ENCODE results near the gene SIGLEC14. TPM values are rescaled to one million over a fixed set of nuclear protein-coding genes. Genes with fewer than 3 reads are reported as not detected.

SIGLEC14 gene
- total RNA-seq, 1 donor: not detected

DNA sequence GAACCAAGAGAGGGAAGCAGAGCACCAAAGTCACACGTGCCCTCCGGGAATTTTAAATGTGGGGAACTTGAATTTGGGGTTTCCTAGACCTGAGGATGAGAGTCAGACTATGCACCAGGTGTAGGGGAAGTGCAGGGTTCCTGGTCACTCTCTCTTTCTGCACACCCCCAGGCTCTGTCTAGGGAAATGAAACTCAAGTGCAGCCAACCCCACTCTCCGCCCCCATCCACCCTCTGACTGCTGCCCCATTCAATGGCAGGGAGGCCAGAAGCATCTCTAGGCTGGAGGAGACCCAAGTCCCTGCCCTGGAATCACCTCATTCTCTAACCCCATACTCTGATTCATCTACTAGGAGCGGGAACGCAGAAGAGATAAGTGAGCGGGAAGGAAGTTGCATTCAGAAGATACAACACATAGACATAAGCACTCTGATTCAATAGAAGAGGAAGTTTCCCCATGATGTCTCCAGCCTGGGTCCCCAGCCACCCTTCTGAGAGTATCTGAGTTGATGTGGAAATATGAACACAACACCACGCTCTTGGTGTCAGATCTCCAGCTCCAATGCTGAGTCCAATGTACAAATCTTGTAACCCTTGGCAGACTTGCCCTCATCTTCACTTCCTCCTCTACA lies 4.7 kb upstream of the SIGLEC14 start:
- no peak overlapping the region for H3K27ac ChIP-seq (ENCODE audit: low read depth, low read length)
- peaks cover 9% of the 10 kb centered on the region for H3K27me3 ChIP-seq (ENCODE audit: insufficient read depth, low read length)
- no peaks in the 10 kb centered on the region for H3K79me2 ChIP-seq (ENCODE audit: insufficient read depth, low read length)
- H4K20me1 ChIP-seq (ENCODE audit: insufficient read depth, low read length): no peaks in the 10 kb centered on the region
- H3K4me1 ChIP-seq (ENCODE audit: insufficient read depth, low read length): no peaks in the 10 kb centered on the region
- H3K9me3 ChIP-seq (ENCODE audit: low read depth, low read length): no peaks in the 10 kb centered on the region
- H3K36me3 ChIP-seq (ENCODE audit: insufficient read depth, low read length): no peaks in the 10 kb centered on the region
- H2AFZ ChIP-seq (ENCODE audit: low read length): no peak overlapping the region
- TF ChIP-seq, protein P1, sequence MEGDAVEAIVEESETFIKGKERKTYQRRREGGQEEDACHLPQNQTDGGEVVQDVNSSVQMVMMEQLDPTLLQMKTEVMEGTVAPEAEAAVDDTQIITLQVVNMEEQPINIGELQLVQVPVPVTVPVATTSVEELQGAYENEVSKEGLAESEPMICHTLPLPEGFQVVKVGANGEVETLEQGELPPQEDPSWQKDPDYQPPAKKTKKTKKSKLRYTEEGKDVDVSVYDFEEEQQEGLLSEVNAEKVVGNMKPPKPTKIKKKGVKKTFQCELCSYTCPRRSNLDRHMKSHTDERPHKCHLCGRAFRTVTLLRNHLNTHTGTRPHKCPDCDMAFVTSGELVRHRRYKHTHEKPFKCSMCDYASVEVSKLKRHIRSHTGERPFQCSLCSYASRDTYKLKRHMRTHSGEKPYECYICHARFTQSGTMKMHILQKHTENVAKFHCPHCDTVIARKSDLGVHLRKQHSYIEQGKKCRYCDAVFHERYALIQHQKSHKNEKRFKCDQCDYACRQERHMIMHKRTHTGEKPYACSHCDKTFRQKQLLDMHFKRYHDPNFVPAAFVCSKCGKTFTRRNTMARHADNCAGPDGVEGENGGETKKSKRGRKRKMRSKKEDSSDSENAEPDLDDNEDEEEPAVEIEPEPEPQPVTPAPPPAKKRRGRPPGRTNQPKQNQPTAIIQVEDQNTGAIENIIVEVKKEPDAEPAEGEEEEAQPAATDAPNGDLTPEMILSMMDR (IDR thresholded peaks at IDR 0.05; ENCODE audit: extremely low read depth, low read depth, low read length): no peak
- no peak overlapping the region for H3K4me3 ChIP-seq (ENCODE audit: insufficient read depth, low read length)
- H3K4me2 ChIP-seq (ENCODE audit: insufficient read depth, low read length): no peak overlapping the region
- DNase-seq (ENCODE audit: insufficient read length, low spot score, missing footprints): no peak

DNA sequence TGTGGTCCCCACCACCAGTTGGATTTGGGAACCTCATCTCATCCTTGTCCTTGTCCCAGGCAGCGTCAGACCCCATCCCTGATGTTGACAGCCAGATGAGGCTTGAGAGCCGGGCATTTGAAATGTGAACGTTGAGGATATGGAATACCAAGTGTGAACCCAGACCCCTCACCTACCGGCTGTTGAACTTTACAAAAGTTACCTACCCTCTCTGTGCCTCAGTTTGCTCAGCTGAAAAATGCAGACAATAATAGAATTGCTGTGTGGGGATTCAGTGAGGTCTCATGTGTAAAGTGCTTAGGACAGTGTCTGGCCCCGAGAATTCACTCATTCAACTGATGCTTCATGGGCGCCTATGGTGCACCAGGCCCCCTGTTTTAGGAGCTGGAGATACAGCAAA lies 693 bp upstream of the SIGLEC14 start:
- no peak overlapping the region for H2AFZ ChIP-seq (ENCODE audit: low read length)
- no peaks in the 10 kb centered on the region for H4K20me1 ChIP-seq (ENCODE audit: insufficient read depth, low read length)
- H3K27ac ChIP-seq (ENCODE audit: low read depth, low read length): no peak overlapping the region
- TF ChIP-seq, protein P1 (IDR thresholded peaks at IDR 0.05; ENCODE audit: extremely low read depth, low read depth, low read length): no peak
- no peak overlapping the region for H3K4me2 ChIP-seq (ENCODE audit: insufficient read depth, low read length)
- H3K36me3 ChIP-seq (ENCODE audit: insufficient read depth, low read length): no peaks in the 10 kb centered on the region
- no peaks in the 10 kb centered on the region for H3K4me1 ChIP-seq (ENCODE audit: insufficient read depth, low read length)
- no peak for DNase-seq (ENCODE audit: insufficient read length, low spot score, missing footprints)
- no peak overlapping the region for H3K4me3 ChIP-seq (ENCODE audit: insufficient read depth, low read length)
- H3K27me3 ChIP-seq (ENCODE audit: insufficient read depth, low read length): peaks cover 9% of the 10 kb centered on the region
- no peaks in the 10 kb centered on the region for H3K9me3 ChIP-seq (ENCODE audit: low read depth, low read length)
- no peaks in the 10 kb centered on the region for H3K79me2 ChIP-seq (ENCODE audit: insufficient read depth, low read length)

DNA sequence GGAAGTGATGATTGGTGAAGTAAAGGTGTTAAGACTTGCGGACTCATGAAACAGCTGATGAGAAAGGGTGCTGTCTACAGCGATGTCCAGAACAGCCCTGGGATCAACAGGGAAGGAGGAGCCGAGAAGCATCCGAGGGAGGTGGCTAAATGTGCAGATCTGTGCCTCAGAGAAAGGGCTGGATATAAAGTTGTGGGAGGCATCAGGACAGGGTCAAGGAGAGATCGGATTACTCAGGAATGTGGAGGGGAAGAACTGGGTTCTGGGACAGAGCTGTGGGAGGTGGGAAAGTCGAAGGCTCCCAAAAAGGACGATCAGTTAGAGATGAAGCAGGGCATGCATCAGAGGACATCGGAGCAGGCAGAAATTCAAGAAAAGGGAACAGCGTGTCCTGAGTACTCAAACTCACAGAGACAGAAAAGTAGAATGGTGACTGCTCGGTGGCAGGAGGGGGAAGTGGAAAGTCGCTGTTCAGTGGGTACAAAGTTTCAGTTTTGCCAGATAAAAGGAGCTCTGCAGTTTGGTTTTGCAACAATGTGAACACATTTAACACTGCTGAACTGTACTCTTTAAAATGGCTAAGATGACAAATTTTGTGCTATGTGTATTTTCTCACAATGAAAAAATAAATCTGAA lies 1.9 kb downstream of the SIGLEC14 start:
- Histone ChIP-seq H4K20me1 (ENCODE audit: insufficient read depth, low read length) (no peaks in the 10 kb centered on the region), H3K27me3 (ENCODE audit: insufficient read depth, low read length) (peaks cover 9% of the 10 kb centered on the region), H3K9me3 (ENCODE audit: low read depth, low read length) (no peaks in the 10 kb centered on the region), H2AFZ (ENCODE audit: low read length) (no peak overlapping the region), H3K79me2 (ENCODE audit: insufficient read depth, low read length) (no peaks in the 10 kb centered on the region), H3K4me2 (ENCODE audit: insufficient read depth, low read length) (no peak overlapping the region), H3K36me3 (ENCODE audit: insufficient read depth, low read length) (no peaks in the 10 kb centered on the region), H3K4me3 (ENCODE audit: insufficient read depth, low read length) (no peak overlapping the region), H3K27ac (ENCODE audit: low read depth, low read length) (no peak overlapping the region), H3K4me1 (ENCODE audit: insufficient read depth, low read length) (no peaks in the 10 kb centered on the region)
- DNase-seq (ENCODE audit: insufficient read length, low spot score, missing footprints): no peak
- TF ChIP-seq, protein P1 (IDR thresholded peaks at IDR 0.05; ENCODE audit: extremely low read depth, low read depth, low read length): no peak

DNA sequence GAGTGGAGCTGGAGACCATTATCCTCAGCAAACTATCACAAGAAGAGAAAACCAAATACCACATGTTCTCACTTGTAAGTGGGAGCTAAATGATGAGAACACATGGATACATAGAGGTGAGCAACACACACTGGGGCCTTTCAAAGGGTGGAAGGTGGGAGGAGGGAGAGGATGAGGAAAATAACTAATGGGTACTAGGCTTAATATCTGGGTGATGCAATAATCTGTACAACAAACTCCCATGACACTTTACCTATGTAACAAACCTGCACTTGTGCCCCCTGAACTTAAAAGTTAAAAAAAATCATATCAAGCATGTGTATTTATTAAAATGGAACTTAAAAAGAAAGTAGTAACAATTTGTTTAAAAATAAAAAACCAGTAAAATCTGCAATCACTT lies 5.0 kb downstream of the SIGLEC14 start:
- Histone ChIP-seq H3K79me2 (ENCODE audit: insufficient read depth, low read length) (no peaks in the 10 kb centered on the region), H3K9me3 (ENCODE audit: low read depth, low read length) (peaks cover 2% of the 10 kb centered on the region), H4K20me1 (ENCODE audit: insufficient read depth, low read length) (no peaks in the 10 kb centered on the region), H3K36me3 (ENCODE audit: insufficient read depth, low read length) (no peaks in the 10 kb centered on the region), H2AFZ (ENCODE audit: low read length) (no peak overlapping the region), H3K4me3 (ENCODE audit: insufficient read depth, low read length) (no peak overlapping the region), H3K27me3 (ENCODE audit: insufficient read depth, low read length) (no peaks in the 10 kb centered on the region), H3K4me2 (ENCODE audit: insufficient read depth, low read length) (no peak overlapping the region), H3K4me1 (ENCODE audit: insufficient read depth, low read length) (no peaks in the 10 kb centered on the region), H3K27ac (ENCODE audit: low read depth, low read length) (no peak overlapping the region)
- DNase-seq (ENCODE audit: insufficient read length, low spot score, missing footprints): no peak
- TF ChIP-seq, protein P1 (IDR thresholded peaks at IDR 0.05; ENCODE audit: extremely low read depth, low read depth, low read length): no peak

Measured in osteoblast (primary cell).